Measurements from ENCODE around the gene ERG.
A peak's percentile ranks its signal among the peaks of the same experiment; 100 is the strongest.

ERG gene

DNA sequence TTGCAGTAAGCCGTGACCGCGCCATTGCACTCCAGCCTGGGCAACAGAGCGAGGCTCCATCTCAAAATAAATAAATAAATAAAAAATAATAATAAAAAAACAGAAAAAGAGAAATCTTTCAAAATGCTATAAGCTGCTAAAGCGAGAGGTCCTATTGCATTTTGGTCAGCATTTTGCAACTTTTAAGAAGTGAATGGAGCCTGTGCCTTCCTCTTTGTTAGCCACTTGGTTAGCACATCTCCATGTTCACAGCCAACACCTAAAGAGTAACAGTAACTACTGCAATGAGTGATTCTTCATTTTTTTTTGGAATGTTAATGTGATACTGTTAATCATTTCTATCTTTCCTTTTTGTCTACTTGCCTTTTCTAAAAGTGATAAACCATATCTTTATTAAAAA is 80.6 kb downstream of the ERG start:
- Histone ChIP-seq H3K4me3 (replicated peaks; ENCODE audit: insufficient read depth, low read length) (no peak overlapping the region), H3K27me3 (ENCODE audit: insufficient read depth, poor library complexity, severe bottlenecking) (no peaks in the 10 kb centered on the region), H3K27ac (replicated peaks) (peak overlapping the region; percentile 75)
- DNase-seq (ENCODE audit: low read depth in 1 of 2, low spot score in 1 of 2): peak in 1 of 2 experiments; percentile 69
- TF ChIP-seq GABPA (IDR thresholded peaks at IDR 0.05; ENCODE audit: low read depth) (no peak), SPI1 (IDR thresholded peaks at IDR 0.05; ENCODE audit: borderline replicate concordance, low read depth) (peak; percentile 19; the same call in 1 of the 2 replicates)

DNA sequence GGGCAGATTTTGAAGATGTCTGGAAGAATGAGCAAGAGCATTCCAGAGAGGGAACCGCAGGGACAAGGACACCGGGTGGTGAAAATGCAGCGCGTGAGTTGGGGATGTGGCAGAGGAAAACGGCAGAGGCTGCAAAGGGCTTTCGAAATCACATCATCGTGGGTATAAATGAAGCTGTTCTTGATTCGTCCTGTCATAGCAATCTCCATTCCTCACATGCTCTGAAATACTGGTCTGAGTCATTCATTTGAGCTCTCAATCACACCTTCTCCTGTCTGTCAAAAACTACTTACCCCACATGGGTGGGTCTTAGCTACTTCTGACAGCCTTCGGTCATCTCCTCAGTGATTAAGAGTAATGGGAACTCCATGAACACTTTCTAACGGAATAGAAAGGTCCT is 81.5 kb downstream of the ERG start:
- no peaks in the 10 kb centered on the region for H3K27me3 ChIP-seq (ENCODE audit: insufficient read depth, poor library complexity, severe bottlenecking)
- peak in 1 of 2 experiments; percentile 43 for DNase-seq (ENCODE audit: low read depth in 1 of 2, low spot score in 1 of 2)
- H3K4me3 ChIP-seq (replicated peaks; ENCODE audit: insufficient read depth, low read length): no peak overlapping the region
- TF ChIP-seq GABPA (IDR thresholded peaks at IDR 0.05; ENCODE audit: low read depth): no peak
- TF ChIP-seq, protein P1, sequence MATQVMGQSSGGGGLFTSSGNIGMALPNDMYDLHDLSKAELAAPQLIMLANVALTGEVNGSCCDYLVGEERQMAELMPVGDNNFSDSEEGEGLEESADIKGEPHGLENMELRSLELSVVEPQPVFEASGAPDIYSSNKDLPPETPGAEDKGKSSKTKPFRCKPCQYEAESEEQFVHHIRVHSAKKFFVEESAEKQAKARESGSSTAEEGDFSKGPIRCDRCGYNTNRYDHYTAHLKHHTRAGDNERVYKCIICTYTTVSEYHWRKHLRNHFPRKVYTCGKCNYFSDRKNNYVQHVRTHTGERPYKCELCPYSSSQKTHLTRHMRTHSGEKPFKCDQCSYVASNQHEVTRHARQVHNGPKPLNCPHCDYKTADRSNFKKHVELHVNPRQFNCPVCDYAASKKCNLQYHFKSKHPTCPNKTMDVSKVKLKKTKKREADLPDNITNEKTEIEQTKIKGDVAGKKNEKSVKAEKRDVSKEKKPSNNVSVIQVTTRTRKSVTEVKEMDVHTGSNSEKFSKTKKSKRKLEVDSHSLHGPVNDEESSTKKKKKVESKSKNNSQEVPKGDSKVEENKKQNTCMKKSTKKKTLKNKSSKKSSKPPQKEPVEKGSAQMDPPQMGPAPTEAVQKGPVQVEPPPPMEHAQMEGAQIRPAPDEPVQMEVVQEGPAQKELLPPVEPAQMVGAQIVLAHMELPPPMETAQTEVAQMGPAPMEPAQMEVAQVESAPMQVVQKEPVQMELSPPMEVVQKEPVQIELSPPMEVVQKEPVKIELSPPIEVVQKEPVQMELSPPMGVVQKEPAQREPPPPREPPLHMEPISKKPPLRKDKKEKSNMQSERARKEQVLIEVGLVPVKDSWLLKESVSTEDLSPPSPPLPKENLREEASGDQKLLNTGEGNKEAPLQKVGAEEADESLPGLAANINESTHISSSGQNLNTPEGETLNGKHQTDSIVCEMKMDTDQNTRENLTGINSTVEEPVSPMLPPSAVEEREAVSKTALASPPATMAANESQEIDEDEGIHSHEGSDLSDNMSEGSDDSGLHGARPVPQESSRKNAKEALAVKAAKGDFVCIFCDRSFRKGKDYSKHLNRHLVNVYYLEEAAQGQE (IDR thresholded peaks at IDR 0.05; ENCODE audit: insufficient replicate concordance, low read depth): no peak
- TF ChIP-seq, protein P2, sequence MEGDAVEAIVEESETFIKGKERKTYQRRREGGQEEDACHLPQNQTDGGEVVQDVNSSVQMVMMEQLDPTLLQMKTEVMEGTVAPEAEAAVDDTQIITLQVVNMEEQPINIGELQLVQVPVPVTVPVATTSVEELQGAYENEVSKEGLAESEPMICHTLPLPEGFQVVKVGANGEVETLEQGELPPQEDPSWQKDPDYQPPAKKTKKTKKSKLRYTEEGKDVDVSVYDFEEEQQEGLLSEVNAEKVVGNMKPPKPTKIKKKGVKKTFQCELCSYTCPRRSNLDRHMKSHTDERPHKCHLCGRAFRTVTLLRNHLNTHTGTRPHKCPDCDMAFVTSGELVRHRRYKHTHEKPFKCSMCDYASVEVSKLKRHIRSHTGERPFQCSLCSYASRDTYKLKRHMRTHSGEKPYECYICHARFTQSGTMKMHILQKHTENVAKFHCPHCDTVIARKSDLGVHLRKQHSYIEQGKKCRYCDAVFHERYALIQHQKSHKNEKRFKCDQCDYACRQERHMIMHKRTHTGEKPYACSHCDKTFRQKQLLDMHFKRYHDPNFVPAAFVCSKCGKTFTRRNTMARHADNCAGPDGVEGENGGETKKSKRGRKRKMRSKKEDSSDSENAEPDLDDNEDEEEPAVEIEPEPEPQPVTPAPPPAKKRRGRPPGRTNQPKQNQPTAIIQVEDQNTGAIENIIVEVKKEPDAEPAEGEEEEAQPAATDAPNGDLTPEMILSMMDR (IDR thresholded peaks at IDR 0.05; ENCODE audit: insufficient read depth, low read length): no peak
- TF ChIP-seq POLR2AphosphoS5 (IDR thresholded peaks at IDR 0.05; ENCODE audit: low read depth): no peak
- no peak for TF ChIP-seq SPI1 (IDR thresholded peaks at IDR 0.05; ENCODE audit: borderline replicate concordance, low read depth)
- H3K27ac ChIP-seq (replicated peaks): peak overlapping the region; percentile 75

DNA sequence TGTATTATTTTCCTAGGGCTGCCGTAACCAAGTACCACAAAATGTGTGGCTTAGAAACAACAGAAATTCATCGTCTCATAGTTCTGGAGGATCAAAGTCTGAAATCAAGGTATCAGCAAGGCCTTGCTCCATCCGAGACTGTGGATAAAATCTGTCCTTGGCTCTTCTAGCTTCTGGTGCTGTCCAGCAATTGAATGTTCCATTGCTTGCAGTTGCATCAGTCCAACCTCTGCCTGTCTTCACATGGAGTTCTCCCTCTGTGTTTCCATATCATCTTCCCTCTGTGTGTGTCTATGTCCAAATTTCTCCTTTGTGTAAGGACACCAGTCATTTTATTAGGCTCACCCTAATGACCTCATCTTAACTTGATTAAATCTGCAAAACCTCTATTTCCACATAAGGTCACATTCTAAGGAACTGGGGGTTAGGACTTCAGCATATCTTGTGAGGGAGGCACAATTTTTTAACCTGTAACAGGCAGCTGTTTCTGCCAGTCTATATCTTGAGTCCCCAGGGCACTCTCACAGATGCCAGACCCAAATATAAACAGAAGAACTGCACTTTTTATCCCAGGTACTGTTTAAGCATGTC is 84.2 kb downstream of the ERG start:
- TF ChIP-seq POLR2AphosphoS5 (IDR thresholded peaks at IDR 0.05; ENCODE audit: low read depth) (no peak), GABPA (IDR thresholded peaks at IDR 0.05; ENCODE audit: low read depth) (no peak)
- TF ChIP-seq, protein P2 (IDR thresholded peaks at IDR 0.05; ENCODE audit: insufficient read depth, low read length): no peak
- TF ChIP-seq, protein P1 (IDR thresholded peaks at IDR 0.05; ENCODE audit: insufficient replicate concordance, low read depth): peak; percentile 87
- Histone ChIP-seq H3K27me3 (ENCODE audit: insufficient read depth, poor library complexity, severe bottlenecking) (no peaks in the 10 kb centered on the region), H3K4me3 (replicated peaks; ENCODE audit: insufficient read depth, low read length) (no peak overlapping the region), H3K27ac (replicated peaks) (peak overlapping the region; percentile 75)
- DNase-seq (ENCODE audit: low read depth in 1 of 2, low spot score in 1 of 2): no peak

DNA sequence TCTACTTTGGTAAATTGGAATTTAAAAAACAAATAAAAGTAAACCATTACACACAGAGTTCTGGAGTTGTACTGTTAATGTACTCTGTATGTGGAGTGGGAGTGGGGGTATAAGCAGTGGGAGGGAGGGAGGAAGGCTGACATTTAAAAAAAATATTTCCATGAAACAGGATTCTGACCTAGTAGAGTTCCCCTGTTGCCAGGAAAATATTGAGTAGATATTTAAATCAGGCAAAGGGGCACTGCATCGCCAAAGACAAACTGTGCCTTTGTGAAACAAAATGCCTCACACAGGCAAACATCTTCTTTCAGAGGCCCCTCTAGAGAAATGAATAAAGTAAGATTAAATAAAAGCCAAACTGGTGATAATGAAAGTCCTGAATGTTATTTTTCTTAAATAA is 87.8 kb downstream of the ERG start:
- Histone ChIP-seq H3K27me3 (ENCODE audit: insufficient read depth, poor library complexity, severe bottlenecking) (no peaks in the 10 kb centered on the region), H3K27ac (replicated peaks) (no peak overlapping the region), H3K4me3 (replicated peaks; ENCODE audit: insufficient read depth, low read length) (no peak overlapping the region)
- no peak for DNase-seq (ENCODE audit: low read depth in 1 of 2, low spot score in 1 of 2)
- TF ChIP-seq, protein P1 (IDR thresholded peaks at IDR 0.05; ENCODE audit: insufficient replicate concordance, low read depth): no peak
- TF ChIP-seq, protein P2 (IDR thresholded peaks at IDR 0.05; ENCODE audit: insufficient read depth, low read length): no peak
- TF ChIP-seq POLR2AphosphoS5 (IDR thresholded peaks at IDR 0.05; ENCODE audit: low read depth): no peak

Measured in HL-60 (cell line).